Activated CD8-positive, alpha-beta T cell treated with anti-CD3 and anti-CD28 coated beads, Interleukin-2, amount 10 ng/mL, durations not matched to agents 7 days and 5 days (primary cell): ENCODE measurements around the gene OR10V1. TPM values are rescaled to one million over a fixed set of nuclear protein-coding genes. Genes with fewer than 3 reads are reported as not detected.

Experiments used
- ATAC-seq: fragments of 150-1000 bp; cut with Tn5 transposase; one replicate; pipeline ENCODE4 v1.10.0; 2021; ENCODE audit warnings: moderate library complexity
- CTCF ChIA-PET: fragments of 350-600 bp; sonication (Branson Sonifier 250); formaldehyde crosslinking; loops from one replicate; lab custom pipeline; 2021; ENCODE audit warnings: antibody characterized with exemption; lab: Charles Lee
- POLR2A ChIA-PET: fragments of 350-600 bp; sonication (Branson Sonifier 250); formaldehyde crosslinking; loops from one replicate; lab custom pipeline; 2021; ENCODE audit warnings: antibody characterized with exemption; lab: Charles Lee
- DNase-seq: peaks from one replicate; pipeline ENCODE4 v3.0.0-alpha.2; 2020
- H3K27ac Mint-ChIP-seq: one replicate; pipeline ENCODE4 v1.8.0; 2021; ENCODE audit warnings: mild to moderate bottlenecking, mixed read lengths
- H3K27me3 Mint-ChIP-seq: one replicate; pipeline ENCODE4 v1.8.0; 2021; ENCODE audit warnings: low read depth, mixed read lengths
- H3K36me3 Mint-ChIP-seq: one replicate; pipeline ENCODE4 v1.8.0; 2021; ENCODE audit warnings: low read depth, mixed read lengths
- H3K4me1 Mint-ChIP-seq: one replicate; pipeline ENCODE4 v1.8.0; 2021; ENCODE audit warnings: low read depth, mixed read lengths
- H3K4me3 Mint-ChIP-seq: one replicate; pipeline ENCODE4 v1.8.0; 2021; ENCODE audit warnings: mild to moderate bottlenecking, mixed read lengths
- H3K9me3 Mint-ChIP-seq: one replicate; pipeline ENCODE4 v1.8.0; 2022; ENCODE audit warnings: mixed read lengths; ENCODE audit not compliant: insufficient read depth
- total RNA-seq, 2 experiments: library from RNA; stranded (reverse); gene quantifications; one replicate each; pipeline ENCODE4 v1.2.3, GENCODE V29; 2021

The OR10V1 gene
- total RNA-seq, 2 experiments from 2014 or later = not detected

DNA sequence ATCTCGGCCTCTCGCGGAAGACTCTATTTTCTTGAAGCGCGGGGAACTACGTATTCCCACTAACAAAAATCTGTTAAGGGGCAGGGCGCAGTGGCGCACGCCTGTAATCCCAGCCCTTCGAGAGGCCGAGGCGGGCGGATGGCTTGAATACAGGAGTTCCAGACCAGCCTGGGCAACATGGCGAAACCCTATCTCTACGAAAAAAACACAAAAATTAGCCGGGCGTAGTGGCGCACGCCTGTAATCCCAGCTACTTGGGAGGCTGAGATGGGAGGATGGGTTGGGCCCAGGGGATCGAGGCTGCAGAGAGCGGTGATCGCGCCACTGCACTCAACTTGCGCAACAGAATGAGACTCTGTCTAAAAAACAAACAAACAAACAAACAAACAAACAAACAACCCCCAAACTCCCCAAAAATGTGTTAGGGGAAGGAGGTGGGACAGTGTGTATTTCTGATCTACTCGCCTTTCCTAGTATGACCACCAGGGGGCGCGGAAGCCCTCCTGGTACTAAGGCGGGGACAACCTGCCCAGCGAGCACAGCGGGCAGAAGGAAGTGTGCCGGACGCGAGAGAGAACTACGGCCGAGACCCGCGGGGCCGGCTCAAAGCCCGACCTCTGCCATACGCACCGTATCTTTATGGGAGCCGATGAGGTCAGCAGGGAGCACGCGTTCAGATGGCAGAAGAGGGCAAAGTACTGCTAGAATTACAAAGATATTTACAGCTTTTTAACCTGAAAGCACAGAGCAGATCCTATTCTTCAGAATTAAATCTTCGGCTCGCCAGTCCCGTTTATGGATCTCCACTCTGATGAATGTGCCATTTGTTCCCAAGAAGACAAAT lies 40.2 kb upstream of the OR10V1 start:
- Mint-ChIP-seq H3K27me3 (peaks cover 9% of the 10 kb centered on the region), H3K36me3 (peaks cover 26% of the 10 kb centered on the region), H3K4me1 (peaks cover 37% of the 10 kb centered on the region), H3K27ac (peak overlapping the region; percentile 91), H3K4me3 (peak overlapping the region; percentile 98), H3K9me3 (no peaks in the 10 kb centered on the region)
- ChIA-PET POLR2A (interaction anchor here (0.9 to 2.1 kb wide), 6 partner anchors 13 to 56 kb away, joined by 3 to 6 read pairs (median 4); no protein-coding TSS in a partner anchor), CTCF (interaction anchor here (0.7 to 6.3 kb wide), 21 partner anchors 9 to 216 kb away, joined by 3 to 146 read pairs (median 6); partner anchors contain the start of genes MRPL16 and PATL1)
- peak; percentile 75 for ATAC-seq
- DNase-seq = peak; percentile 92

DNA sequence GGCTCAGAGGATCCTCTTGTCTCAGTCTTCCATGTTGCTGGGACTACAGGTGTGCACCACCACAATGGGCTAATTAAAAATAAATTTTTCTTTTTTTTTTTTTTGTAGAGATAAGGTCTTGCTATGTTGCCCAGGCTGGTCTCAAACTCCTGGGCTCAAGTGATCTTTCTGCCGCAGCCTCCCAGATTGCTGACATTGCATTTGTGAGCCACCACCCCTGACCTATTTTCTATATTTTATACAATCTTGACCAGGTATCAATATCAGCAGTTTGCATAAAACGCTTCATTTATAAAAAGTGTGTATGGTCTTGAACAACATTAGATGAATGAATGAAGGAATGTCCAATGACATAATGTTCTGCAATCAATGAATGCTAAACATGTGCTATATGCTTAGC lies 32.5 kb upstream of the OR10V1 start:
- Mint-ChIP-seq H3K27ac (no peak overlapping the region), H3K36me3 (no peaks in the 10 kb centered on the region), H3K27me3 (peaks cover 47% of the 10 kb centered on the region), H3K4me1 (no peaks in the 10 kb centered on the region), H3K9me3 (no peaks in the 10 kb centered on the region), H3K4me3 (no peak overlapping the region)
- ChIA-PET CTCF (interaction anchor here (1.4 to 3.5 kb wide), 2 partner anchors 9 to 56 kb away, joined by 5 to 11 read pairs; partner anchors contain the start of gene STX3), POLR2A (no interaction called here)
- ATAC-seq (no peak), DNase-seq (no peak)

DNA sequence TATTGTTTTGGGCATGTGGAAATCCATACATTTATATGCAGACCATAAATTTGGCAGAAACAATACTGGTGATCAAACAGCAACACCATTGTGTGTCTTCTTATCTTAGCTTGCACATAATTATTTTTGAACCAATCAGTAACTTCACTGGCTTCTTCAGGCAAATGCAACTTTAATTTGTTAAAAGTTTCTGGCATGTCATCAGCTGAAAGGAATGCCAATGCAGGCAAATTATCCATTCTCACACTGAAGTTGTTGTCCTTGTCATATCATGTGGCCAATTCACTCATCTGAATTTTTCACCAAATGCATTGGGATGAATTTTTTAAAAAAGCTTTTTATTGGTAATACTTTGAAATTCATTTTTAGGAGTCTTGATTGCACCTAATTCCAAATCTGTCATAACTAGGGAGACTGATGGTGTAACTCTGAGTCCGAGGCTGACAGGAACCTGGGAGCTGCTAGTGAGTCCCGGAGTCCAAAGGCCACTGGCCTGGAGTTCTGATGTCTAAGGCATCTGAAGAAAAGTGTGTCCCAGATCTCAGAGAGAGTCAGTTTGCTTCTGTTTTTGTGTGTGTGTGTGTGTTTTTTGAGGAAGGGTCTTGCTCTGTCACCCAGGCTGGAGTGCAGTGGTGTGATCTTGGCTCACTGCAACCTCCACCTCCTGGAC lies 17.4 kb upstream of the OR10V1 start:
- no peak for ATAC-seq
- Mint-ChIP-seq H3K27me3 (peaks cover 2% of the 10 kb centered on the region), H3K27ac (no peak overlapping the region), H3K36me3 (peaks cover 3% of the 10 kb centered on the region), H3K4me1 (peaks cover 15% of the 10 kb centered on the region), H3K4me3 (no peak overlapping the region), H3K9me3 (no peaks in the 10 kb centered on the region)
- ChIA-PET CTCF (no interaction called here), POLR2A (no interaction called here)
- no peak for DNase-seq

DNA sequence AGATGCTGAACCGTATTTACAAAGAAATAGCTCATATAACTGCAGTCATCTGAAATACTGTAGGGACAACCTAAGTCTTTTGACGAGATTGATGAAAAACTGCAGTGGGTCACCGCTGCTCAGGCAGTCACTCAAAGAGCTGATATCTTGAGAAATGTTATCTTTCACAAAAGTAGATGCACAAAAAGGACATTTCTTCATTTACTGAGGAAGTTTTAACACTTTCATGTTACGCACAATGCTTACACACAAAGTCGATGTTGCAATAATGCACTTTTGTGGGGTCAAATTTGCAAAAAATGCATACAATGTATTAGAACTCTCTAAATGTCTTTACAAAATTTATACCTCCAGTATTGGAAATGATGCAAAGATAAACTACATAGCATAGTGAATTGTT lies 16.2 kb upstream of the OR10V1 start:
- Mint-ChIP-seq H3K4me3 (no peak overlapping the region), H3K9me3 (no peaks in the 10 kb centered on the region), H3K4me1 (peaks cover 17% of the 10 kb centered on the region), H3K36me3 (peaks cover 3% of the 10 kb centered on the region), H3K27ac (no peak overlapping the region), H3K27me3 (peaks cover under 1% of the 10 kb centered on the region)
- ChIA-PET CTCF (interaction anchor here (1.4 kb wide), 1 partner anchor 114 kb away, joined by 3 read pairs; the partner anchor contains the start of gene OSBP), POLR2A (no interaction called here)
- ATAC-seq = no peak
- no peak for DNase-seq

DNA sequence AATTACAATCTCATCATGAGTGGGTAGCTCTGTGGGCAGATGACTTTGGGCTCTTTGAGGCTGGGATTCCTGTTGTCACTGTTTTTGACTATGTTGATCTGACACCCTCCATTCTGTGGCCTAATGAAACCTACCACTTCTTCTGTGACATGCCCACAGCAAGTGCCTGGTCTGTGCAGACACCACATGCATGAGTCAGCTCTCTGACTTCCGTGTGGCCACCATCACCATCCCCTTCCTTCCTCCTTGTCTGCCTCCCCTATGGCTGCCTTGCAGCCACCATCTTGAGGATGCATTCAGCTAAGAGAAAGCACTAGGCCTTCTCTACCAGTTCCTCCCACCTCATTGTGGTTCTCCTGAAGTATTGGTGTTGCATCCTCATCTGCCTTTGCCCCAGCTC lies 15.3 kb upstream of the OR10V1 start:
- Mint-ChIP-seq H3K4me3 (no peak overlapping the region), H3K36me3 (peaks cover 3% of the 10 kb centered on the region), H3K9me3 (no peaks in the 10 kb centered on the region), H3K27ac (peak overlapping the region; percentile 67), H3K4me1 (peaks cover 17% of the 10 kb centered on the region), H3K27me3 (peaks cover 5% of the 10 kb centered on the region)
- DNase-seq (peak; percentile 57), ATAC-seq (peak; percentile 90)
- CTCF ChIA-PET = interaction anchor here (1.2 to 1.8 kb wide), 3 partner anchors 25 to 113 kb away, joined by 3 to 7 read pairs (median 3); partner anchors contain the start of gene OSBP
- POLR2A ChIA-PET = no interaction called here

DNA sequence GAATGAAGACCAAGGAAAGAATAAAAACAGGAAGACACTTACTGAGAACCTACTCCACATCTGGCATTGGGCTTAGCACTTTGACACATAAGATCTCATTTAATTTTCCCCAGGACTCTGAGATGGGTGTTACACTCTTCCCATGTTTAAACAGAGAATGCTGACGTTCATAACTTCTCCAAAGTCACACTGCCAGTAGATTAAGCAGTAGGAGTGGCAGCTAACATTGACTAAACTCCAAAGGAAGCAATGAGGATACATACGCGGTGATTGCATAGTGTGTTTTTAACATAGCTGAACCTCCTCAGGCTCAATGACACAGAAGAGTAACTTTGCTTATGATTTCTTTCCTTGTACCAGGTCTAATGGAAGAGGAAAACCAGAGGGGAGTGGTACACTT lies 14.5 kb upstream of the OR10V1 start:
- POLR2A ChIA-PET = no interaction called here
- Mint-ChIP-seq H3K9me3 (no peaks in the 10 kb centered on the region), H3K27ac (no peak overlapping the region), H3K4me1 (peaks cover 17% of the 10 kb centered on the region), H3K27me3 (peaks cover 6% of the 10 kb centered on the region), H3K4me3 (no peak overlapping the region), H3K36me3 (peaks cover 3% of the 10 kb centered on the region)
- ATAC-seq = no peak
- DNase-seq = no peak
- CTCF ChIA-PET = interaction anchor here (1.2 to 1.8 kb wide), 2 partner anchors 26 to 55 kb away, joined by 3 to 7 read pairs; no protein-coding TSS in a partner anchor

DNA sequence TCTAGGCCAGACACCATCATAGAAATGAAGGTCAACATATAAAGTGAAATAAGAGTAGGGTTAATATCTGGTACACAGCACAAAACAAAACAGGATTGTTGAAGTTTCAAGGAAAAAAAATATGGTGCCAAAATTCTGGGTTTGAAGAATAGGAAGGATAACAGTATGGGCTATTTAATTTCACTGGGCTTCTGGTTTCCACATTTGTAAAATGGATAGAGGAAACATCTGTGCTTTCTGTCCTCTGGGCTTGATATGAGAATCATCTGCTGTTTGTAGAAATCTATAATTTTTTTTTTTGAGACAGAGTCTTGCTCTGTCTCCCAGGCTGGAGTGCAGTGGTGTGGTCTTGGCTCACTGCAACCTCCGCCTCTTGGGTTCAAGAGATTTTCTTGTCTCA lies 13.8 kb upstream of the OR10V1 start:
- H3K4me3 Mint-ChIP-seq = no peak overlapping the region
- H3K27me3 Mint-ChIP-seq = peaks cover 9% of the 10 kb centered on the region
- DNase-seq (no peak), ATAC-seq (no peak)
- H3K27ac Mint-ChIP-seq = no peak overlapping the region
- peaks cover 17% of the 10 kb centered on the region for H3K4me1 Mint-ChIP-seq
- H3K36me3 Mint-ChIP-seq = peaks cover 3% of the 10 kb centered on the region
- ChIA-PET CTCF (no interaction called here), POLR2A (no interaction called here)
- H3K9me3 Mint-ChIP-seq = no peaks in the 10 kb centered on the region

DNA sequence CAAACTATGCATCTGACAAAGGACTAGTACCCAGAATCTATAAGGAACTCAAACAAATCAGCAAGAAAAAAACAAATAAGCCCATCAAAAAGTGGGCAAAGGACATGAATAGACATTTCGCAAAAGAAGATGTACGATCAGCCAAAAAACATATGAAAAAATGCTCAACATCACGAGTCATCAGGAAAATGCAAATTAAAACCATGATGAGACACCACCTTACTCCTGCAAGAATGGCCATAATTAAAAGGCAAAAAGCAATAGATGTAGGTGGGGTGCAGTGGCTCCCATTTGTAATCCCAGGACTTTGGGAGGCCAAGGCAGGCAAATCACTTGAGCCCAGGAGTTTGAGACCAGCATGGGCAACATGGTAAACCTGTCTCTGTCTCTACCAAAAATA lies 10.4 kb upstream of the OR10V1 start:
- H3K4me3 Mint-ChIP-seq = no peak overlapping the region
- peaks cover under 1% of the 10 kb centered on the region for H3K36me3 Mint-ChIP-seq
- DNase-seq = no peak
- H3K4me1 Mint-ChIP-seq = peaks cover 14% of the 10 kb centered on the region
- ChIA-PET POLR2A (no interaction called here), CTCF (no interaction called here)
- H3K9me3 Mint-ChIP-seq = no peaks in the 10 kb centered on the region
- no peak for ATAC-seq
- peaks cover 18% of the 10 kb centered on the region for H3K27me3 Mint-ChIP-seq
- H3K27ac Mint-ChIP-seq = no peak overlapping the region

DNA sequence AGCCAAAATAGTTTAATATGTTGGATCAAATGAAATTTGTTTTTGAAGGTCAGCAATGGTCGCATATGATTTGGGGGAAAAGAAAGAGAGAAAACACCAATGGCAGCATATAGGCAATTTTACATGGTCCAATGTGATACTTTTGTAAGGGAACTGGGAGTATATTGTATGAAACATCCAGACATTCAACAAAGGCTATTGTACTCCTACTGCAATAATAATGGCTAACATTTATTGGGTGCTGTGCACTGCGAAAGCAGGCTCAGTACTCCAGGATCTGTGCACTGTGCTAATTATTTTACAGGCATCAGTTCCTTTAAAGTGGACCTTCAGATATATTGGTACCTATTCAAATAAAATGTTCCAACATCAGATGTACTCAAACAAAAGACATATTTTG lies 5.9 kb upstream of the OR10V1 start:
- no peak overlapping the region for H3K4me3 Mint-ChIP-seq

DNA sequence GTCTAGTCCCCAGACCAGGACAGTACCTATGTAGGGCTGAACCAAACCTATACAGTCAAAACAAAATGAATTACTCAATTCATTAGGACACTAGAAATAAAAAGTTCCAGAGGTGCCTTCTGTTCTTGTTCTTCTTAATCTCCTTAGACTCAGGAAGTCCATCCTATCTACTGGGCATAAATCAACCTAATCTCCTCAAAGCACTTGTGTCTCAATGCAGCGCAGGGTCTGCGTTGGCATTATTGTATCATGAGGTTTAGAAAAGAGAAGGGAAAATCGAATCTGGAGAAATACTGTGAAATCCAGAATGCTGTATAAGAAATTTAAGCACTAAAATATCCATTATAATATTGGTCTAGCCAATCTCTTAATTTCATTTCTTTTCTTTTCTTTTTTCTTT lies 2.4 kb upstream of the OR10V1 start:
- DNase-seq (no peak), ATAC-seq (no peak)
- ChIA-PET CTCF (no interaction called here), POLR2A (no interaction called here)
- Mint-ChIP-seq H3K27me3 (peaks cover 27% of the 10 kb centered on the region), H3K4me3 (no peak overlapping the region), H3K9me3 (no peaks in the 10 kb centered on the region), H3K4me1 (no peaks in the 10 kb centered on the region), H3K27ac (no peak overlapping the region), H3K36me3 (no peaks in the 10 kb centered on the region)

More for the DNA sequence above, 5.9 kb upstream of the OR10V1 start:
- Mint-ChIP-seq H3K9me3 (no peaks in the 10 kb centered on the region), H3K27me3 (peaks cover 36% of the 10 kb centered on the region), H3K4me1 (no peaks in the 10 kb centered on the region), H3K27ac (no peak overlapping the region), H3K36me3 (no peaks in the 10 kb centered on the region)
- no peak for ATAC-seq
- DNase-seq = no peak
- POLR2A ChIA-PET = no interaction called here
- CTCF ChIA-PET = no interaction called here

DNA sequence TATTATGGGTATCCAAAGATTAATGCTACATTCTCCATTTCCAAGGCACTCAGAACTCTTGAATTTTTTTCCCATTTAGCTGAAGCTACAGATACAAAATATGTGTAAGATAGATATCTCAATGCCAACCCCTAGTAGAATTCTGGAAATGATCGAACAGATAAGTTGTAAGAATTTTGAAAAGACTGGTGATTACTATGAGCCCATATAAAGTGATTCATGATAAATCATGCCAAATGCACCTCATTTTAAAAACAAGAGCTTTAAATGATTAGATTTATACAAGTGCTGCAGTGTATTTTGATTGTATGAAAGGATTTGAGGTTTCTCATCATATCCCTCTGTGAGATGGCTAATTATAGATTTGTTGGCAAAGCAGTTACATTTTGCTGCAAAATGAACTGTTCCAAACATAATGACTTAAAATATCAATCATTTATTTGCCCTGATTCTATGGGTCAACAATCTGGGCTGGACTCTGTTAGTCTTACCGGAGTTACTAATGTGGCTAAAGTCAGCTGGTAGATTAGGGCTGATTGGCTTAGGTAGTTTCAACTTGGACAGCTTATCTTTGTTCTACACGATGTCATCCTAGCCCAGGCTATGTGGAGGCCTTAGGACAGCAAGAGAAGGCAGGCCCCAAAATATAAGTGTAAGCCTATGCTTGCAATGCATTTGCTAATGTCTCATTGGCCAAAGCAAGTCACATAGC lies 3.4 kb downstream of the OR10V1 start:
- ChIA-PET CTCF (no interaction called here), POLR2A (no interaction called here)
- no peaks in the 10 kb centered on the region for H3K9me3 Mint-ChIP-seq
- DNase-seq = no peak
- peaks cover 19% of the 10 kb centered on the region for H3K27me3 Mint-ChIP-seq
- H3K4me1 Mint-ChIP-seq = no peaks in the 10 kb centered on the region
- no peak for ATAC-seq
- no peaks in the 10 kb centered on the region for H3K36me3 Mint-ChIP-seq
- no peak overlapping the region for H3K4me3 Mint-ChIP-seq
- no peak overlapping the region for H3K27ac Mint-ChIP-seq
